ENCODE data around the gene WNT9A.
A peak's percentile ranks its signal among the peaks of the same experiment; 100 is the strongest.
"Not testable (repeated sequence)": the region's sequence is repeated elsewhere in the genome, so short reads cannot be mapped to it uniquely, and the experiment has no call there.

Gene WNT9A

GRCh38 chr1:227886503-227886961, 61.2 kb downstream of the WNT9A start:
- DNase-seq = no peak

- DNase-seq = peak; percentile 32 to 60 (median 50)
These were observed 61.9 kb downstream of the WNT9A start for GRCh38 chr1:227885648-227886502.

- no peak for DNase-seq
These were observed 62.5 kb downstream of the WNT9A start for GRCh38 chr1:227885135-227885647.

GRCh38 chr1:227884370-227885134, 63.2 kb downstream of the WNT9A start:
- DNase-seq = no peak

- no peak for DNase-seq
These were observed 64.0 kb downstream of the WNT9A start for GRCh38 chr1:227883641-227884301.

GRCh38 chr1:227883073-227883520, 64.6 kb downstream of the WNT9A start:
- DNase-seq = no peak

- DNase-seq = no peak
These were observed 67.3 kb downstream of the WNT9A start for GRCh38 chr1:227880342-227880924.

GRCh38 chr1:227877810-227878209, 69.9 kb downstream of the WNT9A start:
- DNase-seq = not testable (repeated sequence)

GRCh38 chr1:227871892-227872291, 75.8 kb downstream of the WNT9A start:
- DNase-seq = not testable (repeated sequence)

GRCh38 chr1:227870366-227870765, 77.4 kb downstream of the WNT9A start:
- DNase-seq = no peak

GRCh38 chr1:227869851-227870305, 77.9 kb downstream of the WNT9A start:
- DNase-seq = no peak

- DNase-seq = peak in 2 of 4 experiments; percentile 22 to 26
These were observed 78.4 kb downstream of the WNT9A start for GRCh38 chr1:227869279-227869842.

Measured in suppressor macrophage (primary cell).